ENCODE measurements around the gene SEMA5A. TPM values are rescaled to one million over a fixed set of nuclear protein-coding genes. Genes with fewer than 3 reads are reported as not detected.
A peak's percentile ranks its signal among the peaks of the same experiment; 100 is the strongest.

Gene SEMA5A
- total RNA-seq, 1 experiment from 2014 or later = 9.3 TPM

DNA sequence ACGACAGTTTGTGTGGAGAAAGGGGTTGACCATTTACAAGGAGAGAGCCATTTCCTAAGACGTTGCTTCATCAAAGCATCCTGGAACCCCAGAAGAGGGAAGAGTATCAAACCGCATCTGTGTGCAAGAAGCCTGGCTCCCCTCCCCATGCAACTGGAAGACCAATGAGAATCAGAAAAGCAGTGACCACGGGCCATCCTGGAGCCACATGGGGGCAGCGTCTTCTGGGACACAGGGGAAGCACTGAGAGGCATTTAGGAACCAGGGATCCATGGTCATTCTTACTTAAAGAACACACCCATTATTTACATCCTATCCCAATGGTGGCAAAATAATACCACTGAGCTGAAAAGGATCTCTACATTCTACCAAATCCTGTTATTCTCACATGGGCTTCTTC lies 29.3 kb downstream of the SEMA5A start:
- Mint-ChIP-seq H3K27me3 (ENCODE audit: low read depth) (no peaks in the 10 kb centered on the region), H3K4me3 (no peak overlapping the region), H3K9me3 (no peaks in the 10 kb centered on the region), H3K4me1 (peaks cover 10% of the 10 kb centered on the region), H3K27ac (no peak overlapping the region), H3K36me3 (no peaks in the 10 kb centered on the region)
- CTCF ChIA-PET = no interaction called here
- peak; percentile 90 for ATAC-seq
- POLR2A ChIA-PET = no interaction called here
- TF ChIP-seq CBFB (CRISPR knock-in tag; IDR thresholded peaks at IDR 0.05; ENCODE audit: low read depth) (no peak), SMAD4 (CRISPR knock-in tag; IDR thresholded peaks at IDR 0.05) (no peak), ATF1 (CRISPR knock-in tag; IDR thresholded peaks at IDR 0.05) (no peak)
- TF ChIP-seq, protein P1, sequence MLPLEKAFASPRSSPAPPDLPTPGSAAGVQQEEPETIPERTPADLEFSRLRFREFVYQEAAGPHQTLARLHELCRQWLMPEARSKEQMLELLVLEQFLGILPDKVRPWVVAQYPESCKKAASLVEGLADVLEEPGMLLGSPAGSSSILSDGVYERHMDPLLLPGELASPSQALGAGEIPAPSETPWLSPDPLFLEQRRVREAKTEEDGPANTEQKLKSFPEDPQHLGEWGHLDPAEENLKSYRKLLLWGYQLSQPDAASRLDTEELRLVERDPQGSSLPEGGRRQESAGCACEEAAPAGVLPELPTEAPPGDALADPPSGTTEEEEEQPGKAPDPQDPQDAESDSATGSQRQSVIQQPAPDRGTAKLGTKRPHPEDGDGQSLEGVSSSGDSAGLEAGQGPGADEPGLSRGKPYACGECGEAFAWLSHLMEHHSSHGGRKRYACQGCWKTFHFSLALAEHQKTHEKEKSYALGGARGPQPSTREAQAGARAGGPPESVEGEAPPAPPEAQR (CRISPR knock-in tag; IDR thresholded peaks at IDR 0.05) = no peak
- TF ChIP-seq, protein P2, sequence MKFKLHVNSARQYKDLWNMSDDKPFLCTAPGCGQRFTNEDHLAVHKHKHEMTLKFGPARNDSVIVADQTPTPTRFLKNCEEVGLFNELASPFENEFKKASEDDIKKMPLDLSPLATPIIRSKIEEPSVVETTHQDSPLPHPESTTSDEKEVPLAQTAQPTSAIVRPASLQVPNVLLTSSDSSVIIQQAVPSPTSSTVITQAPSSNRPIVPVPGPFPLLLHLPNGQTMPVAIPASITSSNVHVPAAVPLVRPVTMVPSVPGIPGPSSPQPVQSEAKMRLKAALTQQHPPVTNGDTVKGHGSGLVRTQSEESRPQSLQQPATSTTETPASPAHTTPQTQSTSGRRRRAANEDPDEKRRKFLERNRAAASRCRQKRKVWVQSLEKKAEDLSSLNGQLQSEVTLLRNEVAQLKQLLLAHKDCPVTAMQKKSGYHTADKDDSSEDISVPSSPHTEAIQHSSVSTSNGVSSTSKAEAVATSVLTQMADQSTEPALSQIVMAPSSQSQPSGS (CRISPR knock-in tag; IDR thresholded peaks at IDR 0.05; ENCODE audit: borderline replicate concordance, low read depth) = no peak
- peak; percentile 47 for DNase-seq (ENCODE audit: low spot score)

DNA sequence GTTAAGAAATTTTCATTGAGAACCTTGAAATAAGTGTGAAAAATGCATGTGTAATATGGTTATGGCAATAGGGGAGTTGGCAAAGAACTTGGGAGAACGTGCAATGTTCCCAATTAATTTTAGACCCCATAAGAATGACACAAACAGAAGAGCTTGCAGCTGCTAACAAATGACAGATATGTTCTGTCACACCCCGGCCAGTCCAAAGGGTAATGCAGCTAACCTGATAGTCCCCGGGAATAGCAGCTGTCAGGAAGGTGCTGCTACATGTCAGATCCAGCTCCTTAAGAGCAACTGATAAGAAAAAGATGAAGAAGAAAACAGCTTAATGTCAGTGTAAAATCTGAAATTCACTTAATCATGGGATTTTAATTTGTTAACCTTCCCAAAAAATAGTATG lies 30.4 kb downstream of the SEMA5A start:
- ATAC-seq (no peak), DNase-seq (ENCODE audit: low spot score) (no peak)
- Mint-ChIP-seq H3K27me3 (ENCODE audit: low read depth) (no peaks in the 10 kb centered on the region), H3K36me3 (no peaks in the 10 kb centered on the region), H3K27ac (no peak overlapping the region), H3K4me1 (peaks cover 10% of the 10 kb centered on the region), H3K9me3 (no peaks in the 10 kb centered on the region), H3K4me3 (no peak overlapping the region)
- TF ChIP-seq, protein P3, sequence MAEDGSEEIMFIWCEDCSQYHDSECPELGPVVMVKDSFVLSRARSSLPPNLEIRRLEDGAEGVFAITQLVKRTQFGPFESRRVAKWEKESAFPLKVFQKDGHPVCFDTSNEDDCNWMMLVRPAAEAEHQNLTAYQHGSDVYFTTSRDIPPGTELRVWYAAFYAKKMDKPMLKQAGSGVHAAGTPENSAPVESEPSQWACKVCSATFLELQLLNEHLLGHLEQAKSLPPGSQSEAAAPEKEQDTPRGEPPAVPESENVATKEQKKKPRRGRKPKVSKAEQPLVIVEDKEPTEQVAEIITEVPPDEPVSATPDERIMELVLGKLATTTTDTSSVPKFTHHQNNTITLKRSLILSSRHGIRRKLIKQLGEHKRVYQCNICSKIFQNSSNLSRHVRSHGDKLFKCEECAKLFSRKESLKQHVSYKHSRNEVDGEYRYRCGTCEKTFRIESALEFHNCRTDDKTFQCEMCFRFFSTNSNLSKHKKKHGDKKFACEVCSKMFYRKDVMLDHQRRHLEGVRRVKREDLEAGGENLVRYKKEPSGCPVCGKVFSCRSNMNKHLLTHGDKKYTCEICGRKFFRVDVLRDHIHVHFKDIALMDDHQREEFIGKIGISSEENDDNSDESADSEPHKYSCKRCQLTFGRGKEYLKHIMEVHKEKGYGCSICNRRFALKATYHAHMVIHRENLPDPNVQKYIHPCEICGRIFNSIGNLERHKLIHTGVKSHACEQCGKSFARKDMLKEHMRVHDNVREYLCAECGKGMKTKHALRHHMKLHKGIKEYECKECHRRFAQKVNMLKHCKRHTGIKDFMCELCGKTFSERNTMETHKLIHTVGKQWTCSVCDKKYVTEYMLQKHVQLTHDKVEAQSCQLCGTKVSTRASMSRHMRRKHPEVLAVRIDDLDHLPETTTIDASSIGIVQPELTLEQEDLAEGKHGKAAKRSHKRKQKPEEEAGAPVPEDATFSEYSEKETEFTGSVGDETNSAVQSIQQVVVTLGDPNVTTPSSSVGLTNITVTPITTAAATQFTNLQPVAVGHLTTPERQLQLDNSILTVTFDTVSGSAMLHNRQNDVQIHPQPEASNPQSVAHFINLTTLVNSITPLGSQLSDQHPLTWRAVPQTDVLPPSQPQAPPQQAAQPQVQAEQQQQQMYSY (CRISPR knock-in tag; IDR thresholded peaks at IDR 0.05) = no peak
- TF ChIP-seq, protein P4, sequence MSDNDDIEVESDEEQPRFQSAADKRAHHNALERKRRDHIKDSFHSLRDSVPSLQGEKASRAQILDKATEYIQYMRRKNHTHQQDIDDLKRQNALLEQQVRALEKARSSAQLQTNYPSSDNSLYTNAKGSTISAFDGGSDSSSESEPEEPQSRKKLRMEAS (CRISPR knock-in tag; IDR thresholded peaks at IDR 0.05) = no peak
- TF ChIP-seq, protein P5, sequence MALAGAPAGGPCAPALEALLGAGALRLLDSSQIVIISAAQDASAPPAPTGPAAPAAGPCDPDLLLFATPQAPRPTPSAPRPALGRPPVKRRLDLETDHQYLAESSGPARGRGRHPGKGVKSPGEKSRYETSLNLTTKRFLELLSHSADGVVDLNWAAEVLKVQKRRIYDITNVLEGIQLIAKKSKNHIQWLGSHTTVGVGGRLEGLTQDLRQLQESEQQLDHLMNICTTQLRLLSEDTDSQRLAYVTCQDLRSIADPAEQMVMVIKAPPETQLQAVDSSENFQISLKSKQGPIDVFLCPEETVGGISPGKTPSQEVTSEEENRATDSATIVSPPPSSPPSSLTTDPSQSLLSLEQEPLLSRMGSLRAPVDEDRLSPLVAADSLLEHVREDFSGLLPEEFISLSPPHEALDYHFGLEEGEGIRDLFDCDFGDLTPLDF (CRISPR knock-in tag; IDR thresholded peaks at IDR 0.05) = no peak
- CTCF ChIA-PET = interaction anchor here (1.1 kb wide), 1 partner anchor 154 kb away, joined by 3 read pairs; no protein-coding TSS in a partner anchor
- POLR2A ChIA-PET = no interaction called here

DNA sequence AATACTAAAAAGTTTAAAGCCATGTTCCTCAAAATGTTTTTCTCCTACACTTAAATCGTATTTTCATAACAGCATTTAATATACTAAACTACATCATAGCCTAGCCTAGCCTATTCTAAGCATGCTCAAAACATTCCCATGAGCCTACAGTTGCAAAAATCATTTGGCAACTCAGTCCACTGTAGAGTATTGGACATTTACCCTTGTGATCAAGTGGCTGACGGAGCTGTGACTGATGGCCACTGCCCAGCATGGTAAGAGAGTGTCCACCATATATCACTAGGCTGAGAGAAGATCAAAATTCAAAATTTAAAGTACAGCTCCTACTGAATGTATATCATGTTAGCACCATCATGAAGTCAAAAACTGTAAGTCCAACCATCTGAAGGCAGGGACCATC lies 30.9 kb downstream of the SEMA5A start:
- Mint-ChIP-seq H3K27me3 (ENCODE audit: low read depth) (no peaks in the 10 kb centered on the region), H3K4me1 (peaks cover 10% of the 10 kb centered on the region), H3K9me3 (no peaks in the 10 kb centered on the region), H3K36me3 (no peaks in the 10 kb centered on the region), H3K4me3 (no peak overlapping the region), H3K27ac (no peak overlapping the region)
- ATAC-seq (no peak), DNase-seq (ENCODE audit: low spot score) (no peak)
- CTCF ChIA-PET = interaction anchor here (1.1 kb wide), 1 partner anchor 153 kb away, joined by 3 read pairs; no protein-coding TSS in a partner anchor
- POLR2A ChIA-PET = no interaction called here
- TF ChIP-seq ZNF232 (CRISPR knock-in tag; IDR thresholded peaks at IDR 0.05) (no peak), GTF2I (CRISPR knock-in tag; conservative IDR thresholded peaks at IDR 0.05) (no peak), PRRX2 (CRISPR knock-in tag; IDR thresholded peaks at IDR 0.05) (no peak), SMAD3 (CRISPR knock-in tag; IDR thresholded peaks at IDR 0.05; ENCODE audit: borderline replicate concordance) (no peak), HMGA2 (CRISPR knock-in tag; IDR thresholded peaks at IDR 0.05) (no peak), SOX15 (CRISPR knock-in tag; IDR thresholded peaks at IDR 0.05) (no peak), EMX1 (CRISPR knock-in tag; IDR thresholded peaks at IDR 0.05) (no peak)
- TF ChIP-seq, protein P2 (CRISPR knock-in tag; IDR thresholded peaks at IDR 0.05; ENCODE audit: borderline replicate concordance, low read depth) = no peak
- TF ChIP-seq, protein P6, sequence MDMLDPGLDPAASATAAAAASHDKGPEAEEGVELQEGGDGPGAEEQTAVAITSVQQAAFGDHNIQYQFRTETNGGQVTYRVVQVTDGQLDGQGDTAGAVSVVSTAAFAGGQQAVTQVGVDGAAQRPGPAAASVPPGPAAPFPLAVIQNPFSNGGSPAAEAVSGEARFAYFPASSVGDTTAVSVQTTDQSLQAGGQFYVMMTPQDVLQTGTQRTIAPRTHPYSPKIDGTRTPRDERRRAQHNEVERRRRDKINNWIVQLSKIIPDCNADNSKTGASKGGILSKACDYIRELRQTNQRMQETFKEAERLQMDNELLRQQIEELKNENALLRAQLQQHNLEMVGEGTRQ (CRISPR knock-in tag; IDR thresholded peaks at IDR 0.05) = no peak
- TF ChIP-seq, protein P3 (CRISPR knock-in tag; IDR thresholded peaks at IDR 0.05) = no peak
- TF ChIP-seq, protein P5 (CRISPR knock-in tag; IDR thresholded peaks at IDR 0.05) = no peak

All from WTC11 (cell line).